Kidney epithelial cell (primary cell): ENCODE measurements around the gene PABPC4L. TPM values are rescaled to one million over a fixed set of nuclear protein-coding genes. Genes with fewer than 3 reads are reported as not detected.

Experiments
- DNase-seq: peaks from one replicate; pipeline ENCODE4 v3.0.0-alpha.2; 2010; ENCODE audit warnings: low read depth
- H3K27me3 ChIP-seq: 2 replicates; pipeline ENCODE4 v1.6.0; 2011; ENCODE audit warnings: low read length; ENCODE audit not compliant: control insufficient read depth, insufficient read depth
- H3K36me3 ChIP-seq: 2 replicates; pipeline ENCODE4 v1.5.1; 2011; ENCODE audit warnings: low read length; ENCODE audit not compliant: control insufficient read depth, insufficient read depth
- H3K4me3 ChIP-seq: 2 replicates; pipeline ENCODE4 v1.5.1; 2011; ENCODE audit warnings: low read depth, mild to moderate bottlenecking, control low read depth, low read length
- CTCF ChIP-seq: IDR thresholded peaks from 2 replicates; pipeline ENCODE4 v1.5.1; 2011; ENCODE audit warnings: mild to moderate bottlenecking, moderate library complexity, low read length, control low read depth, inconsistent platforms; ENCODE audit not compliant: insufficient read depth, poor library complexity, severe bottlenecking
- total RNA-seq: library from RNA; depleted of rRNA; stranded (reverse); fragments of >200 nt; gene quantifications from 2 replicates; pipeline ENCODE4 v1.2.3, GENCODE V29; 2015

The PABPC4L gene
- 0.75 and 1.1 TPM in 2 replicates for total RNA-seq

- Histone ChIP-seq H3K36me3 (no peaks in the 10 kb centered on the region), H3K27me3 (no peaks in the 10 kb centered on the region), H3K4me3 (peak within 1 kb of the TSS; percentile 57)
- no peak for TF ChIP-seq CTCF
- DNase-seq = no peak
Observed at GRCh38 chr4:134201216-134202161, at the start of gene PABPC4L. PABPC4L (minus strand) TSS chr4:134201789; CDS start chr4:134201019, 770 bp downstream.

- H3K36me3 ChIP-seq = no peaks in the 10 kb centered on the region
- DNase-seq = no peak
- no peak overlapping the region for H3K4me3 ChIP-seq
- no peaks in the 10 kb centered on the region for H3K27me3 ChIP-seq
- no peak for TF ChIP-seq CTCF
Observed at GRCh38 chr4:134251322-134251721, 49.7 kb upstream of the PABPC4L start.

GRCh38 chr4:134243742-134244713 lies 42.4 kb upstream of the PABPC4L start:
- H3K4me3 ChIP-seq = no peak overlapping the region
- no peaks in the 10 kb centered on the region for H3K27me3 ChIP-seq
- no peak for TF ChIP-seq CTCF
- H3K36me3 ChIP-seq = no peaks in the 10 kb centered on the region
- DNase-seq = no peak

- Histone ChIP-seq H3K27me3 (no peaks in the 10 kb centered on the region), H3K36me3 (no peaks in the 10 kb centered on the region)
- no peak for DNase-seq
Observed at GRCh38 chr4:134219043-134219442, 17.5 kb upstream of the PABPC4L start.

GRCh38 chr4:134216411-134216810 lies 14.8 kb upstream of the PABPC4L start:
- peak; percentile 34 for DNase-seq
- Histone ChIP-seq H3K36me3 (no peaks in the 10 kb centered on the region), H3K27me3 (no peaks in the 10 kb centered on the region), H3K4me3 (no peak overlapping the region)
- no peak for TF ChIP-seq CTCF

More at GRCh38 chr4:134219043-134219442, 17.5 kb upstream of the PABPC4L start:
- no peak for TF ChIP-seq CTCF
- H3K4me3 ChIP-seq = no peak overlapping the region
